H9 (cell line): ENCODE results near the gene CARHSP1. TPM values are rescaled to one million over a fixed set of nuclear protein-coding genes. Genes with fewer than 3 reads are reported as not detected.
A peak's percentile ranks its signal among the peaks of the same experiment; 100 is the strongest.

Experiments
- DNase-seq: peaks from one replicate; pipeline ENCODE4 v3.0.0-alpha.2; 2017
- H2AFZ ChIP-seq: one replicate; pipeline ENCODE4 v1.6.1; 2013; ENCODE audit warnings: mild to moderate bottlenecking, low read length, control low read depth, moderate library complexity
- H2AK5ac ChIP-seq: 2 replicates; pipeline ENCODE4 v1.6.1; 2013; ENCODE audit warnings: low read length, control low read depth, mixed read lengths; ENCODE audit not compliant: insufficient read length
- H2BK120ac ChIP-seq: one replicate; pipeline ENCODE4 v1.6.1; 2013; ENCODE audit warnings: low read depth, mild to moderate bottlenecking, low read length, control low read depth, inconsistent platforms; ENCODE audit not compliant: poor library complexity, severe bottlenecking
- H2BK12ac ChIP-seq: 2 replicates; pipeline ENCODE4 v1.6.1; 2013; ENCODE audit warnings: low read length, control low read depth, mixed read lengths, low read depth; ENCODE audit not compliant: insufficient read length
- H2BK15ac ChIP-seq: 2 replicates; pipeline ENCODE4 v1.6.1; 2013; ENCODE audit warnings: low read depth, low read length, control low read depth
- H2BK20ac ChIP-seq: one replicate; pipeline ENCODE4 v1.6.1; 2013; ENCODE audit warnings: low read depth, mild to moderate bottlenecking, low read length, control low read depth, inconsistent platforms; ENCODE audit not compliant: poor library complexity, severe bottlenecking
- H2BK5ac ChIP-seq: 2 replicates; pipeline ENCODE4 v1.6.1; 2013; ENCODE audit warnings: low read length, control low read depth, mixed read lengths; ENCODE audit not compliant: insufficient read length
- H3K14ac ChIP-seq: 2 replicates; pipeline ENCODE4 v1.6.1; 2013; ENCODE audit warnings: low read length, control low read depth; ENCODE audit not compliant: insufficient read depth
- H3K18ac ChIP-seq: 2 replicates; pipeline ENCODE4 v1.6.1; 2013; ENCODE audit warnings: low read depth, mild to moderate bottlenecking, mixed read lengths, low read length, control low read depth; ENCODE audit not compliant: insufficient read length
- H3K23ac ChIP-seq: 2 replicates; pipeline ENCODE4 v1.6.1; 2013; ENCODE audit warnings: low read length, control low read depth, mixed read lengths, low read depth; ENCODE audit not compliant: insufficient read length
- H3K23me2 ChIP-seq: 2 replicates; pipeline ENCODE4 v1.6.1; 2013; ENCODE audit warnings: low read depth, mild to moderate bottlenecking, mixed read lengths, low read length, control low read depth; ENCODE audit not compliant: insufficient read length, poor library complexity, severe bottlenecking
- H3K27ac ChIP-seq: 2 replicates; pipeline ENCODE4 v1.5.1; 2013; ENCODE audit warnings: low read length, control low read depth, mixed read lengths, low read depth; ENCODE audit not compliant: insufficient read length
- H3K27me3 ChIP-seq: 2 replicates; pipeline ENCODE4 v1.6.1; 2013; ENCODE audit warnings: low read length, control low read depth, inconsistent platforms; ENCODE audit not compliant: insufficient read depth
- H3K4ac ChIP-seq: 2 replicates; pipeline ENCODE4 v1.6.1; 2013; ENCODE audit warnings: low read depth, mild to moderate bottlenecking, control low read depth, inconsistent platforms, low read length, moderate library complexity
- H3K4me1 ChIP-seq: 2 replicates; pipeline ENCODE4 v1.6.1; 2013; ENCODE audit warnings: low read length, control low read depth, inconsistent platforms; ENCODE audit not compliant: insufficient read depth
- H3K4me2 ChIP-seq: 2 replicates; pipeline ENCODE4 v1.6.1; 2013; ENCODE audit warnings: low read length, control low read depth, mixed read lengths; ENCODE audit not compliant: insufficient read length, insufficient read depth
- H3K56ac ChIP-seq: 2 replicates; pipeline ENCODE4 v1.6.1; 2013; ENCODE audit warnings: low read depth, mild to moderate bottlenecking, mixed read lengths, low read length, control low read depth; ENCODE audit not compliant: insufficient read length
- H3K79me1 ChIP-seq: 2 replicates; pipeline ENCODE4 v1.6.1; 2013; ENCODE audit warnings: low read depth, mild to moderate bottlenecking, moderate library complexity, low read length, control low read depth, inconsistent platforms; ENCODE audit not compliant: insufficient read depth, poor library complexity, severe bottlenecking
- H3K79me2 ChIP-seq: 2 replicates; pipeline ENCODE4 v1.6.1; 2013; ENCODE audit warnings: low read length, control low read depth, inconsistent platforms; ENCODE audit not compliant: insufficient read depth
- H3K9ac ChIP-seq: 2 replicates; pipeline ENCODE4 v1.6.1; 2013; ENCODE audit warnings: low read length, control low read depth, mixed read lengths; ENCODE audit not compliant: insufficient read length; ENCODE audit errors: extremely low read depth
- H3K9me3 ChIP-seq: one replicate; pipeline ENCODE4 v1.6.1; 2013; ENCODE audit warnings: low read depth, low read length, inconsistent platforms; ENCODE audit not compliant: control insufficient read depth
- H3T11ph ChIP-seq: one replicate; pipeline ENCODE4 v1.6.1; 2013; ENCODE audit warnings: mild to moderate bottlenecking, low read length, control low read depth, inconsistent platforms
- H4K20me1 ChIP-seq: one replicate; pipeline ENCODE4 v1.6.1; 2013; ENCODE audit not compliant: control insufficient read depth, insufficient read length, insufficient read depth
- H4K5ac ChIP-seq: 2 replicates; pipeline ENCODE4 v1.6.1; 2013; ENCODE audit warnings: low read depth, mild to moderate bottlenecking, mixed read lengths, low read length, control low read depth; ENCODE audit not compliant: insufficient read length
- H4K8ac ChIP-seq: replicated peaks from 2 replicates; pipeline ENCODE4 v1.6.1; 2013; ENCODE audit warnings: low read length, control low read depth, mixed read lengths, low read depth; ENCODE audit not compliant: insufficient read length
- H4K91ac ChIP-seq: 2 replicates; pipeline ENCODE4 v1.6.1; 2013; ENCODE audit warnings: low read depth, mild to moderate bottlenecking, moderate library complexity, mixed read lengths, low read length, control low read depth; ENCODE audit not compliant: insufficient read length
- H3K27ac Mint-ChIP-seq, 3 experiments: 2 replicates in 2 of 3; 3 replicates in 1 of 3; pipeline ENCODE4 v1.8.0; 2020 to 2021; ENCODE audit warnings: mixed read lengths in 3 of 3, mild to moderate bottlenecking in 1 of 3, moderate library complexity in 1 of 3
- H3K27me3 Mint-ChIP-seq: 2 replicates; pipeline ENCODE4 v1.8.0; 2021; ENCODE audit warnings: low read depth, mild to moderate bottlenecking, moderate library complexity, mixed read lengths
- H3K36me3 Mint-ChIP-seq, 3 experiments: 2 replicates in 2 of 3; 3 replicates in 1 of 3; pipeline ENCODE4 v1.8.0; 2020 to 2021; ENCODE audit warnings: low read depth in 3 of 3, mixed read lengths in 3 of 3; ENCODE audit not compliant: insufficient read depth in 1 of 3
- H3K4me1 Mint-ChIP-seq, 2 experiments: 2 replicates each; pipeline ENCODE4 v1.8.0; 2020; ENCODE audit warnings: mixed read lengths in 2 of 2
- H3K4me3 Mint-ChIP-seq, 2 experiments: 2 replicates in 1 of 2; 3 replicates in 1 of 2; pipeline ENCODE4 v1.8.0; 2020 to 2021; ENCODE audit warnings: mild to moderate bottlenecking in 2 of 2, mixed read lengths in 2 of 2, moderate library complexity in 1 of 2
- H3K9me3 Mint-ChIP-seq, 2 experiments: 2 replicates in 1 of 2; 3 replicates in 1 of 2; pipeline ENCODE4 v1.8.0; 2020; ENCODE audit warnings: mild to moderate bottlenecking in 2 of 2, mixed read lengths in 2 of 2, moderate library complexity in 1 of 2
- CTCF ChIP-seq: fragments of 200-600 bp; sonication (generic); conservative IDR thresholded peaks from 3 replicates; pipeline ENCODE4 v1.8.0; 2021; ENCODE audit warnings: antibody characterized with exemption, mild to moderate bottlenecking
- WGBS: extraction: QIAGEN DNeasy Blood & Tissue Kit; methylation state at CpG from one replicate; pipeline ENCODE4 v1.1.7; 2013; ENCODE audit warnings: missing lambda C conversion rate, low lambda C conversion rate, mixed read lengths; ENCODE audit not compliant: insufficient read length; ENCODE audit errors: extremely low coverage; 5-methylcytosine and 5-hydroxymethylcytosine counted together
- total RNA-seq: library from RNA; stranded (reverse); gene quantifications from 2 replicates; pipeline ENCODE4 v1.2.1, GENCODE V29; 2021

CARHSP1 gene
- total RNA-seq, 1 experiment from 2014 or later = 194 TPM

GRCh38 chr16:8886593-8887430 lies 18.0 kb upstream of the CARHSP1 start:
- Histone ChIP-seq H2AFZ (no peak overlapping the region), H3K56ac (no peak overlapping the region), H2BK12ac (no peak overlapping the region), H3K79me1 (no peaks in the 10 kb centered on the region), H2BK15ac (no peak overlapping the region), H3K4me1 (no peaks in the 10 kb centered on the region; the same call in 1 of the 2 replicates), H2BK20ac (no peak overlapping the region), H2BK5ac (no peak overlapping the region), H3T11ph (no peak overlapping the region), H3K23ac (no peak overlapping the region), H3K14ac (no peak overlapping the region), H4K91ac (no peak overlapping the region), H2AK5ac (no peak overlapping the region), H3K23me2 (no peaks in the 10 kb centered on the region), H4K5ac (no peak overlapping the region), H3K27ac (no peak overlapping the region), H3K9me3 (no peaks in the 10 kb centered on the region), H3K27me3 (no peaks in the 10 kb centered on the region), H4K8ac (no peak overlapping the region), H3K4ac (no peak overlapping the region), H3K9ac (no peak overlapping the region), H3K4me2 (no peak overlapping the region), H2BK120ac (no peak overlapping the region), H3K79me2 (no peaks in the 10 kb centered on the region), H3K18ac (no peak overlapping the region), H4K20me1 (peaks cover 4% of the 10 kb centered on the region)
- Mint-ChIP-seq H3K4me3 (no peak overlapping the region), H3K36me3 (peaks cover 20 to 37% (median 24%) of the 10 kb centered on the region in 3 experiments; a peak in 6 of 7 replicates), H3K27me3 (peaks cover 2% of the 10 kb centered on the region), H3K4me1 (peaks cover 22 to 24% of the 10 kb centered on the region in 2 experiments), H3K27ac (peak overlapping the region in 1 of 3 experiments; percentile 8; a peak in 3 of 7 replicates), H3K9me3 (no peaks in the 10 kb centered on the region)
- no peak for TF ChIP-seq CTCF
- no CpG with 5 or more reads among the region's 19 CpGs for WGBS
- DNase-seq = no peak
